Suprapubic skin (tissue), 4 donors: ENCODE results near the gene LOC128125822.
A peak's percentile ranks its signal among the peaks of the same experiment; 100 is the strongest.
"Not testable (repeated sequence)": the region's sequence is repeated elsewhere in the genome, so short reads cannot be mapped to it uniquely, and the experiment has no call there.

Experiments used
- DNase-seq, 2 donors: peaks; one replicate each; pipeline ENCODE4 v3.0.0-alpha.2; 2019; ENCODE audit warnings: low spot score in 2 of 2
- H3K27ac ChIP-seq: fragments of 200-600 bp; sonication (generic); one replicate; pipeline ENCODE4 v1.5.1; 2019
- H3K27me3 ChIP-seq: fragments of 200-600 bp; sonication (generic); one replicate; pipeline ENCODE4 v1.5.1; 2019
- H3K36me3 ChIP-seq: fragments of 200-600 bp; sonication (generic); one replicate; pipeline ENCODE4 v1.5.1; 2019
- H3K4me1 ChIP-seq: fragments of 200-600 bp; sonication (generic); one replicate; pipeline ENCODE4 v1.5.1; 2019
- H3K4me3 ChIP-seq: fragments of 200-600 bp; sonication (generic); one replicate; pipeline ENCODE4 v1.5.1; 2019; ENCODE audit warnings: mild to moderate bottlenecking
- H3K9me3 ChIP-seq: fragments of 200-600 bp; sonication (generic); one replicate; pipeline ENCODE4 v1.5.1; 2019
- EP300 ChIP-seq: sonication (generic); formaldehyde crosslinking; IDR thresholded peaks from one replicate; pipeline ENCODE4 v1.6.1; 2017; ENCODE audit warnings: antibody characterized with exemption
- POLR2A ChIP-seq, 2 donors: fragments of 450-650 bp; IDR thresholded peaks; one replicate each; pipeline ENCODE4 v1.6.1; 2017; ENCODE audit warnings: antibody characterized with exemption in 2 of 2, mild to moderate bottlenecking in 2 of 2, moderate library complexity in 2 of 2
- POLR2AphosphoS5 ChIP-seq, 3 donors: sonication (generic); formaldehyde crosslinking; IDR thresholded peaks; one replicate each; pipeline ENCODE4 v1.6.1; 2017; ENCODE audit warnings: antibody characterized with exemption in 3 of 3
- WGBS: methylation state at CpG from one replicate; pipeline ENCODE4 v1.1.5; 2018; 5-methylcytosine and 5-hydroxymethylcytosine counted together
- TF ChIP-seq, protein P1 (sequence below), 2 donors: fragments of 200-600 bp in 1 of 2; fragments of 450-650 bp in 1 of 2; sonication (generic) in 1 of 2; IDR thresholded peaks; one replicate each; pipeline ENCODE4 v1.5.1; 2016 to 2019; ENCODE audit warnings: antibody characterized with exemption in 2 of 2, mild to moderate bottlenecking in 1 of 2, moderate library complexity in 1 of 2

LOC128125822 gene

DNA sequence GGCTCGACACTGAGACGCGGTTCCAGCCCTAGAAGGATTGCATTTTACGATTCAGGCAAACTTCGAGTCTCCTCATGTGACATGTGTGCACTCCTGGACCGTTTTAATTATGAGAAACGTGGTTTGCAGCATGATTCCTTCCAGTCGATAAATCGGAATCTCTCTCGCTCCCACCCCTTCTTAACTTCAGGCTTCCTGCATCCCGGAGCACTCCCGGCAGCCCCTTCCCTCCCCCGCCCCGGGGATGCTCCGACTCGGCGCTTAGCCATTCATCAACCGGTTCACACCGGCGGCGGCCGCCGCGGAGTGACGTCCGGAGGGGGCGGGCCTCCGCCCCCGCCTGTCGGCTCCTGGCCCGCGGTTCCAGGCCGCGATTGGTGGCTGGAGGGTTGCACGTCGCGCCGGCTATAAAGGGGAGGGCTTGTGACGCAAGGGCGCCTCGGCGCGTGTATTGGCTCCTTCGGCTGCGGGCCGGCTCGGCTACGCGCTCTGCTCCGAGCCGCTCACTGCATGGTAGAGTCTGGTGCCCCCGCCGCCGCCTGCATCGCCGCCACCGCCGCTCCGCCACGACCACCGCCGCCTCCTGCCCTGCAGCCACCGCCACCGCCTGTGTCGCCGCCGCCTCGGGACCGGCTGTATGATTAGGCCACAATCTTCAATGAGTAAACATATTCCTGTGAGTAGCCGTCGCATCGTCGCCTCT lies at the start of gene LOC128125822, which contains the start of gene PTP4A1:
Gene LOC128125822, plus strand, starts transcription at position 437 of the 703 bp plus-strand sequence.
Gene PTP4A1, plus strand, starts transcription at position 437 of the 703 bp plus-strand sequence. CDS start 4,401 bp downstream, outside the sequence.
- Histone ChIP-seq H3K27me3 (no peaks in the 10 kb centered on the region), H3K4me1 (peaks cover 30% of the 10 kb centered on the region), H3K9me3 (peaks cover 6% of the 10 kb centered on the region), H3K4me3 (peak within 1 kb of the TSS; percentile 97), H3K27ac (peak within 1 kb of the TSS; percentile 100), H3K36me3 (peaks cover 9% of the 10 kb centered on the region)
- 0% methylated on average over 20 of the region's 73 CpGs for WGBS
- TF ChIP-seq, protein P1, sequence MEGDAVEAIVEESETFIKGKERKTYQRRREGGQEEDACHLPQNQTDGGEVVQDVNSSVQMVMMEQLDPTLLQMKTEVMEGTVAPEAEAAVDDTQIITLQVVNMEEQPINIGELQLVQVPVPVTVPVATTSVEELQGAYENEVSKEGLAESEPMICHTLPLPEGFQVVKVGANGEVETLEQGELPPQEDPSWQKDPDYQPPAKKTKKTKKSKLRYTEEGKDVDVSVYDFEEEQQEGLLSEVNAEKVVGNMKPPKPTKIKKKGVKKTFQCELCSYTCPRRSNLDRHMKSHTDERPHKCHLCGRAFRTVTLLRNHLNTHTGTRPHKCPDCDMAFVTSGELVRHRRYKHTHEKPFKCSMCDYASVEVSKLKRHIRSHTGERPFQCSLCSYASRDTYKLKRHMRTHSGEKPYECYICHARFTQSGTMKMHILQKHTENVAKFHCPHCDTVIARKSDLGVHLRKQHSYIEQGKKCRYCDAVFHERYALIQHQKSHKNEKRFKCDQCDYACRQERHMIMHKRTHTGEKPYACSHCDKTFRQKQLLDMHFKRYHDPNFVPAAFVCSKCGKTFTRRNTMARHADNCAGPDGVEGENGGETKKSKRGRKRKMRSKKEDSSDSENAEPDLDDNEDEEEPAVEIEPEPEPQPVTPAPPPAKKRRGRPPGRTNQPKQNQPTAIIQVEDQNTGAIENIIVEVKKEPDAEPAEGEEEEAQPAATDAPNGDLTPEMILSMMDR (IDR thresholded peaks at IDR 0.05), result no peak
- TF ChIP-seq POLR2A (IDR thresholded peaks at IDR 0.05) (peak; percentile 94 to 99), EP300 (peak; percentile 53), POLR2AphosphoS5 (IDR thresholded peaks at IDR 0.05) (peak; percentile 48 to 87 (median 73))
- DNase-seq, result peak; percentile 98

DNA sequence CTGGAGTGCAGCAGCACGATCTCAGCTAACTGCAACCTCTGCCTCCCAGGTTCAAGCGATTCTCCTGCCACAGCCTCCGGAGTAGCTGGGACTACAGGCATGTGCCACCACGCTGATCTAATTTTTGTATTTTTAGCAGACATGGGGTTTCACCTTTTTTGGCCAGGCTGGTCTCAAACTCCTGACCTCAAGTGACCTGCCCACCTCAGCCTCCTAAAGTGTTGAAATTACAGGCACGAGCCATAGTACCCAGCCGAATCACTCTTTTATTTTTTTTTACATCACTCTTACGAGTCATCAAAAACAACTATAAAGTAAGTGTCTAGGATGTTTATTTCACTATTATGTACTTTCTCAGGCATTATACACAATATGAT lies 49.4 kb upstream of the LOC128125822 start:
- DNase-seq, H3K36me3 ChIP-seq, H3K9me3 ChIP-seq, H3K4me3 ChIP-seq, H3K27me3 ChIP-seq, H3K27ac ChIP-seq, H3K4me1 ChIP-seq: not testable (repeated sequence)
- WGBS, result 89% methylated on average over 7 of the region's 7 CpGs

DNA sequence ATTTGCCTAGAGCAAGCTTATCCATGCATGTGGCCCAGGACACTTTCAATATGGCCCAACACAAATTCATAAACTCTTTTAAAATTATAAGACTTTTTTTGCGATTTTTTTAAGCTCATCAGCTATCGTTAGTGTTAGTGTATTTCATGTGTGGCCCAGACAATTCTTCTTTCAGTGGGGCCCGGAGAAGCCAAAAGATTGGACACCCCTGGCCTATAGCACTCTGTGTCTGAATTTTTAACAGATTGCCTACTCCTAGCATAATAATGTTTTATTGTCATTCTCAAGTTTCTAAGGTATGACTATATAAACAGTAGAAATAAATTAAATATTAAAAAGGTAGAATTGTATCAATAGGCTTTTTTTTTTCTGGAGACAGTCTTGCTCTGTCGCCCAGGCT lies 48.6 kb upstream of the LOC128125822 start:
- no peak for DNase-seq
- H3K9me3 ChIP-seq, result no peaks in the 10 kb centered on the region
- TF ChIP-seq POLR2AphosphoS5 (IDR thresholded peaks at IDR 0.05) (no peak), POLR2A (IDR thresholded peaks at IDR 0.05) (no peak), EP300 (no peak)
- TF ChIP-seq, protein P1 (IDR thresholded peaks at IDR 0.05), result no peak
- H3K4me3 ChIP-seq, result no peak overlapping the region
- no peaks in the 10 kb centered on the region for H3K27me3 ChIP-seq
- H3K4me1 ChIP-seq, result peaks cover 12% of the 10 kb centered on the region
- WGBS, result 95% methylated on average over 4 of the region's 4 CpGs
- H3K27ac ChIP-seq, result no peak overlapping the region
- no peaks in the 10 kb centered on the region for H3K36me3 ChIP-seq

DNA sequence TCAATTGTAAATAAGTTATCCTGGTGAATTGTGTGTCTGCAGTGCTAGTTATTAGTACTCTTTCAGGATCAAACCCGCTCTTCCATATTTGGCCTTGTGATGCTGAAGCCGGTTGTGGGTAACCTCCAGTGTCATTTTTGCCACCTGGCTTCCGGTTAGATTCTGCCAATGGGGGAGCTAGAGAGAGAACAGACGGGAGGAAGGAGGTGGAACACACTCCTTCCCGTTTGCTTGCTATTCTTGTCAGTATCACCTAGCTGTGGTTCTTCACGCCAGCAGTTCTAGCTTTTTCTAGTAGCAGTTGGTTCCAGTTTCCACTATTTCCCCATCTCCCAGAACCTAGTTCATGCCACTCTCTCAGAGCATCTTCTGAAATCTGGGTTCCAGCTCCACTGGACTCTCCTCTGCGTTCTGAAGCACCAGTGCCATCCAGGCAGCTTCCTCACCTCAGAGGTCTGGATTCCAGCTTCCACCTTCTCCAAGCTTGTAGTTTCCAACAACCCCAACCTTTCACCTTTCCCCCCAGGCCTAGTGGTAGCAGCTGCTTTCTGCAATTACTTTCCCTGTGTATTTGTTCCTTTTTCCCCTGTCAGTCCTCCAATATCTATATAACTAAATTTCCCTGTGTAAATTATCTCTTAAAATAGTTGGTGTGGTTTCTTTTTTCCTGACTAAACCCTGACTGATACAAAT lies 46.9 kb upstream of the LOC128125822 start:
- WGBS, result 85% methylated on average over 7 of the region's 7 CpGs
- Histone ChIP-seq H3K36me3 (no peaks in the 10 kb centered on the region), H3K4me1 (peaks cover 12% of the 10 kb centered on the region), H3K27me3 (no peaks in the 10 kb centered on the region), H3K27ac (no peak overlapping the region), H3K9me3 (no peaks in the 10 kb centered on the region), H3K4me3 (no peak overlapping the region)
- DNase-seq, result no peak
- TF ChIP-seq, protein P1 (IDR thresholded peaks at IDR 0.05), result no peak
- no peak for TF ChIP-seq POLR2A (IDR thresholded peaks at IDR 0.05)
- TF ChIP-seq POLR2AphosphoS5 (IDR thresholded peaks at IDR 0.05), result no peak
- no peak for TF ChIP-seq EP300

DNA sequence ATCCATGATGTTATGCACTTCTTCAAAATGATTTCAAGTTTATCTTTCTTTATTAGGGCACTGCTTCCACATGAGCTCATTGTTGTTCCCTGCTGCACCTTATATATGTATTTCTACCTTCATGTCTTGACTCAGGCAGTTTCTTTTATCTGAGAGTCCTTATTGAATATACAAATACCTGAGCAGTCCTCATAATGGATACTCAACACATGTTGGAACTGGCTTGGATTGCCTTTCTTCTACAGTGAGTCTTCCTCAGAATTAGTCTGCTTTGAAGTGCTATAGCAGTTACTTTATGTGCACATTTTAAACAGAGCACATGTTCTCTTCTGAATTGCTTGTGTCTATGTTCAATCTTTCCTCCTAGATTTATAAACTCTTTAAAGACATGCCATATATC lies 45.3 kb upstream of the LOC128125822 start:
- Histone ChIP-seq H3K36me3 (no peaks in the 10 kb centered on the region), H3K27me3 (no peaks in the 10 kb centered on the region), H3K4me1 (peaks cover 12% of the 10 kb centered on the region), H3K4me3 (no peak overlapping the region), H3K9me3 (no peaks in the 10 kb centered on the region), H3K27ac (no peak overlapping the region)
- no peak for TF ChIP-seq POLR2A (IDR thresholded peaks at IDR 0.05)
- TF ChIP-seq, protein P1 (IDR thresholded peaks at IDR 0.05), result no peak
- no peak for TF ChIP-seq EP300
- TF ChIP-seq POLR2AphosphoS5 (IDR thresholded peaks at IDR 0.05), result no peak
- DNase-seq, result no peak
